IPS-11a (cell line): ENCODE results near the gene HEATR5A.
"Not testable (repeated sequence)": the region's sequence is repeated elsewhere in the genome, so short reads cannot be mapped to it uniquely, and the experiment has no call there.

ENCODE experiments used
- H3K4me3 ChIP-seq: one replicate; pipeline ENCODE4 v1.5.1; 2013; ENCODE audit warnings: low read depth, low read length, control low read depth

Gene HEATR5A

GRCh38 chr14:31286456-31287293, 133.7 kb downstream of the HEATR5A start:
- H3K4me3 ChIP-seq: no peak overlapping the region

- no peak overlapping the region for H3K4me3 ChIP-seq
Measured at GRCh38 chr14:31283578-31284252, 136.6 kb downstream of the HEATR5A start.

GRCh38 chr14:31283153-31283552, 137.2 kb downstream of the HEATR5A start:
- no peak overlapping the region for H3K4me3 ChIP-seq

- no peak overlapping the region for H3K4me3 ChIP-seq
Measured at GRCh38 chr14:31280871-31281220, 139.5 kb downstream of the HEATR5A start.

GRCh38 chr14:31280132-31280870, 140.0 kb downstream of the HEATR5A start:
- no peak overlapping the region for H3K4me3 ChIP-seq

GRCh38 chr14:31278883-31279282, 141.5 kb downstream of the HEATR5A start:
- H3K4me3 ChIP-seq: no peak overlapping the region

GRCh38 chr14:31277085-31277484, 143.3 kb downstream of the HEATR5A start:
- H3K4me3 ChIP-seq: no peak overlapping the region

GRCh38 chr14:31276417-31276816, 143.9 kb downstream of the HEATR5A start:
- not testable (repeated sequence) for H3K4me3 ChIP-seq

GRCh38 chr14:31275731-31276130, 144.6 kb downstream of the HEATR5A start:
- no peak overlapping the region for H3K4me3 ChIP-seq

- no peak overlapping the region for H3K4me3 ChIP-seq
Measured at GRCh38 chr14:31271648-31272047, 148.7 kb downstream of the HEATR5A start.

- no peak overlapping the region for H3K4me3 ChIP-seq
Measured at GRCh38 chr14:31270196-31270772, 150.1 kb downstream of the HEATR5A start.

- H3K4me3 ChIP-seq: no peak overlapping the region
Measured at GRCh38 chr14:31269634-31270195, 150.6 kb downstream of the HEATR5A start.

GRCh38 chr14:31268216-31268615, 152.1 kb downstream of the HEATR5A start:
- no peak overlapping the region for H3K4me3 ChIP-seq

- no peak overlapping the region for H3K4me3 ChIP-seq
Measured at GRCh38 chr14:31266437-31267331, 153.7 kb downstream of the HEATR5A start.

- H3K4me3 ChIP-seq: no peak overlapping the region
Measured at GRCh38 chr14:31265701-31266398, 154.5 kb downstream of the HEATR5A start.

- H3K4me3 ChIP-seq: no peak overlapping the region
Measured at GRCh38 chr14:31263485-31264133, 156.7 kb downstream of the HEATR5A start.

- no peak overlapping the region for H3K4me3 ChIP-seq
Measured at GRCh38 chr14:31261859-31262731, 158.3 kb downstream of the HEATR5A start.

- no peak overlapping the region for H3K4me3 ChIP-seq
Measured at GRCh38 chr14:31261523-31261858, 158.9 kb downstream of the HEATR5A start.
